Measurements from ENCODE around the gene ATP6AP2.
"Not testable (repeated sequence)": the region's sequence is repeated elsewhere in the genome, so short reads cannot be mapped to it uniquely, and the experiment has no call there.

Gene ATP6AP2

DNA sequence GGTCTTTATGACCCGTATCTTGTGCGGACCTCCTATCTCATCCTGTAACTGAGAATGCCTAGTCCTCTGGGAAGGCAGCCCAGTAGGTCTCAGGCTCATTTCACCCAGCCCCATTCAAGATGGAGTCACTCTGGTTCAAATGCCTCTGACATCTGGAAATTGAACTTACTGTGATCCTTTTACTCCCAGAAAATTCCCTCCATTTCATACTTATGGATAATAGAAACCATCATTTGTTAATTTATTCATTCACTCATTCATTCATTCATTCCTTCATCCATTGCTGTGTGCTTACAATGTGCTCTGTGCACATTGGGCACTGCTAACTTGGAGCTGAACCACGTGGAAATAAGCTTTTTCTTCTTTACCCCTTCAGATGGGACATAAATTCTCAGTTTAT is 9.2 kb upstream of the ATP6AP2 start:
- H3K4me3 ChIP-seq (ENCODE audit: low read depth, low read length): no peak overlapping the region
- no peak for DNase-seq (ENCODE audit: low read depth)

DNA sequence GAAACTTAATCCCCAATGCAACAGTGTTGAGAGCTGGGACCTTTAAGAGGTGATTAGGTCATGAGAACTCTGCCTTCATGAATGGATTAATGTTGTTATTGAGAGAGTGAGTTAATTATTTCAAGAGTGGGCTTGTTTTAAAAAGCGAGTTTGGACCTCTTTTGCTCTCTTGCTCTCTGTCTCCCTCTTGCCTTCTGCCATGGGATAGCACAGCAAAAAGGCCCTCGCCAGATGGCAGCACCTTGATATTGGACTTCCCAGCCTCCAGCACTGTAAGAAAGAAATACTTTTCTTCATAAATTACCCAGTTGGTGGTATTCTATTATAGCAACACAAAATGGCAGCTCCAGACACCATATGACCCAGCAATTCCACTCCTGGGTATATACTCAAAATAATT is 7.0 kb upstream of the ATP6AP2 start:
- no peak overlapping the region for H3K4me3 ChIP-seq (ENCODE audit: low read depth, low read length)
- no peak for DNase-seq (ENCODE audit: low read depth)

DNA sequence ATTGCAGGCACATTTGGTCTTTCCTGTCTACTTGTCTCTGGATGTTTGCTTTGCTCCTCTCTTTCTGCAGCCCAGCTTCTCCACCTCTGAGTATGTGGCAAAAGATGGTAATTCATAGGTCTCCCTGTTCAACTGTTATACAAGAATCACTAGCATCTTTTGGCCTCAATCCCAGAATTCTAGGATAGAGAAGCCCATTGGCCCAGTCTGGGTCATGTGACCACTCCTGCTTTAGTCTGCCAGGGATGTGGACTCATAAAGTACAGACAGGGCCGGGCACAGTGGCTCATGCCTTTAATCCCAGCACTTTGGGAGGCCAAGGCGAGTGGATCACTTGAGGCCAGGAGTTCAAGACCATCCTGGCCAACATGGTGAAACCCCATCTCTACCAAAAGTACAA is 5.4 kb upstream of the ATP6AP2 start:
- H3K4me3 ChIP-seq (ENCODE audit: low read depth, low read length): not testable (repeated sequence)
- DNase-seq (ENCODE audit: low read depth): peak; percentile 8

DNA sequence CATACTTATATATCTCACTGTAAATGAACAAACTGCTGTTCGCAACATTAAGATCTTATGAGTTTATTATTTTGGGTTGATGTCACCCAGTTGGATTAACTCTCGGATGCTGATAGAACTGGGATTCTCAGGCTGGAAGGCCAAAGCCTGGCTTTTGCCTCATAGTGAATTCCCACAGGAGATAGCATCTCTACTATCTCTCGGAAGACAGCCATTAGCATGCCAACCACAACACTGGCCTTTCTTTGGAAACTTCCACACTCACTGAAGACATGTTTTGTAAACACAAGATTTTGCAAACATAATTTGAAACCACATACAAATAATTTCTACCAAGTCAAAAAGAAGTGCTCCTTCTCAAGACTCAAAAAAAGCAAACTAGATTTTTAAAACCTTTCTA is 4.5 kb upstream of the ATP6AP2 start:
- no peak for DNase-seq (ENCODE audit: low read depth)
- no peak overlapping the region for H3K4me3 ChIP-seq (ENCODE audit: low read depth, low read length)

DNA sequence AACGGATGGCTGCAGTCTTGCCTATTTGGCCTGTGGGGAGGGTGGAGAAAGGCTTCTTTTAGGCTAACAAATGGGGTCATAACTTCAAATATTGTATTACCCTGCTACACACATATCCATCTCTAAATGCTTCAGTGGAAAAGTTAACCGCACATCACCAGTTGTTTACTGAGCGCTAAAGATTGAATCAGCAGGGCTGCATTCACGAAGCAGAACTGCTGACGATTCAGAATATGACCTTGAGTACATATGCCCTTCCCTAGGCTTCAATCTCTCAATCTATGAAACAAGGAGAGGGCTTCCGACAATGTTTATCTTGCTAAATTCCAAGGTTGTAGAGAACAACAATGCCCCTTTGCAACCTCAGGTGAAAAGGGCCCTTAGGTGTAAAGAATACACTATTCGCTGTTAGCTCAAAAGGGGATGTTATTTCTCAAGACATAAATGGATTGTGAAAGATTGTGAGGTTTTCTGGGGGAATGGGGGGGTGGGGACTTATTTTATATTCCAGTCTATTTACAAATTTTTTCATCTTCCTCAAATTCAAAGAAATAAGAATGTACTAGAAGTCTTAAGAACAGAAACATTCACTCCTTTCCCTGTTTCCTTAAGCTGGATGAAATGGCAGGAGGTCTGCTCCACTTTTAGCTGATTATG is 2.6 kb upstream of the ATP6AP2 start:
- H3K4me3 ChIP-seq (ENCODE audit: low read depth, low read length): no peak overlapping the region
- no peak for DNase-seq (ENCODE audit: low read depth)

DNA sequence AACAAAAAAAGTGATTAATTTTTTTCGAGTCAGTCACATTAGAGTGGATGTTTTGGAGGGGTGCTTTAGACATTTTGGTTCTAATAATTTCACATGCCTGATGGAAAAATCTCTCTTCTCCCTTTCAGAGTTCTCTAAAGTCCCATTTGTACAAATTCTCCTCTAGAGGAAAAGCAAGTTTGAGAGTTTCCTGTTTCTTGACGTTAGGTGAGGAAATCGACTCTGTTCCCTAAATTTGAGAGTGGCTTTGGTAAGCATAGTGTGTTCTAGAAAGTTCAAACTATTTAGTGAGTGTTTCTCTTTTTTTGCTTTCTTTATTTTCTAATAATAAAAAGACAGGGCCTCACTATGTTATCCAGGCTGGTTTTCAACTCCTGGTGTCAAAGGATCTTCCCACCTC is 1.6 kb upstream of the ATP6AP2 start:
- no peak overlapping the region for H3K4me3 ChIP-seq (ENCODE audit: low read depth, low read length)
- no peak for DNase-seq (ENCODE audit: low read depth)

DNA sequence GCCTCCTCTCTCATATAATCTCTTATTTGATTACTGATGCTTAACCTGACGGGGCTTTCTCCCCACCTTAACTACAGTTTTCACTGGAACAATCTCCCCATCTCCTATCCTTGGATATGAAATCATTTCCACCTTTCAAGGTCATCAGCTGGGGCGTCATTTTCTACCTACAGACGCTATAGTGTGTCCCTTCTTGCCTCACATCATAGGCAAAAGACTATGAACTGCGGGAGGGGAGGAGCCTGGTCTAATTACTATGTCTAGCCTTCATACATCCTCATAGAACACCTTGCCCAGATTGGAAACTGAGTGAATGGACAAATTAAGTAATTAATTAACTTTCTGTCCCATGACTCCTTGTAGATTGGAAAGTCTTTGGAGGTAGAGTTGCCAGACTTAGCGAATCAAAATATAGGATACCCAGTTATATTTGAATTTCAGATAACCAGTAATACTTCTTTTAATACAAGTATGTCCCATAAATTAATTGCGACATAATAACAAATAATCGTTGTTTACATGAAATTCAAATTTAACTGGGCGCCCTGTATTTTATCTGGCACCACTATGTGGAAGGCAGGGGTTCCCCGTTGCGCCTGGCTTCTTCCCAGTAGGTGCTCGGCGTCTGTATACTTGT is 752 bp upstream of the ATP6AP2 start:
- peak overlapping the region; percentile 66 for H3K4me3 ChIP-seq (ENCODE audit: low read depth, low read length)
- DNase-seq (ENCODE audit: low read depth): no peak

DNA sequence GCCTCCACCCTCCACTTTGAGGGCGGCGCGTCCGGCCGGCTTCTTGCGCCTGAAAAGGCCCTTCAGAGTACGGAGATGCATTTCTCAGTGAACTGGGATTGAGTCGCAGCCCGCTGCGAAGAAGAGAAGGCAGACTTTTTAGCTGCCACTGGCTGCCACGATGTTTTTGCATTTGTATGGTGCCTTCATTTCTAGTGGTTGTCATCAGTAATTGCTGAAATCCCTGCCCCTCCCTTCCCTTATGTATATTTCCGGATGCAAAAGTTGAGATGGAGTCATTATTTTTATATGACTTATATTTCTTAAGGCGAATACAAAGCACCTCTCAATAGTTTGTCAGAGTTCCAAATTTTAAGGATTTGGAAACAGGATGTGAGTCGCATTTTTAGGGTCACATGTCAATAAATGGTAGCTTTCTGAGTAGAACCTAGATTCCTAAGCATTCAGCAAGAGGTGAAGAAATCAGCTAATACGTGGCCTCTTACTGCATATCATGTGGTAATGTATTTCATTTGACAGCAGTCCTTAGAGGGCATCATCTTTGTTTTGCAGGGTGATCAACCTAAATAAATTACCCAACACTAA is 658 bp downstream of the ATP6AP2 start:
- peak; percentile 9 for DNase-seq (ENCODE audit: low read depth)
- peak overlapping the region; percentile 66 for H3K4me3 ChIP-seq (ENCODE audit: low read depth, low read length)

DNA sequence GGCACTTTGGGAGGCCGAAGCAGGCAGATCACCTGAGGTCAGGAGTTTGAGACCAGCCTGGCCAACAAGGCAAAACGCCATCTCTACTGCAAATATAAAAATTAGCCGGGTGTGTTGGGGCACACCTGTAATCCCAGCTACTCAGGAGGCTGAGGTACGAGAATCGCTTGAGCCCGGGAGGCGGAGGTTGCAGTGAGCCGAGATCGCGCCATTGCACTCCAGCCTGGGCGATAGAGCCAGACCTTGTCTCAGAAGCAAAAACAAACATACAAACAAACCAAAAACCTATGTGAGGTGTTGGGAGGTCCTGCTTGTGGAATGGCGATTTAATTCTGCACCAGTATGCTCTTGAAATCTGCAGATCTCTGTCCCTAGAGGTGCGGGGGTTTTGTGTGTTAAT is 1.4 kb downstream of the ATP6AP2 start:
- not testable (repeated sequence) for DNase-seq (ENCODE audit: low read depth); H3K4me3 ChIP-seq (ENCODE audit: low read depth, low read length)

DNA sequence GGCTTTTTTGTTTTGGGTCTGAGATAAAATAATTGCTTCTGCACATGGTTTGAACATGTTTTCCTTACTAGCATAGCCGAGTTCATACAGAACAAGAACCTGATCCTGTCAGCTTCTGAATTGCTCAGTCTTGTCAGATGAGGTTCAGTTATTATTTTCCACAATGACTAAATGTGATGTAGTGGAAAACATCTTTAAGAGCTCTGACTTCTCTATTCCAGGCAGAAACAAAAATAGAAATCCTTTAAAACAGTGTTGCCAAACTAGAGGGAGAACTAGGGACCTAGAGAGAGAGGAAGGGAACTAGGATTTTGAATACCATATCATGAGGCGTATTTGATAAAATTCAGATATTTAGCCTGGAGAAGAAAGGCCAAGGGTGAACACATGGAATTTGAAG is 2.0 kb downstream of the ATP6AP2 start:
- H3K4me3 ChIP-seq (ENCODE audit: low read depth, low read length): no peak overlapping the region
- no peak for DNase-seq (ENCODE audit: low read depth)

DNA sequence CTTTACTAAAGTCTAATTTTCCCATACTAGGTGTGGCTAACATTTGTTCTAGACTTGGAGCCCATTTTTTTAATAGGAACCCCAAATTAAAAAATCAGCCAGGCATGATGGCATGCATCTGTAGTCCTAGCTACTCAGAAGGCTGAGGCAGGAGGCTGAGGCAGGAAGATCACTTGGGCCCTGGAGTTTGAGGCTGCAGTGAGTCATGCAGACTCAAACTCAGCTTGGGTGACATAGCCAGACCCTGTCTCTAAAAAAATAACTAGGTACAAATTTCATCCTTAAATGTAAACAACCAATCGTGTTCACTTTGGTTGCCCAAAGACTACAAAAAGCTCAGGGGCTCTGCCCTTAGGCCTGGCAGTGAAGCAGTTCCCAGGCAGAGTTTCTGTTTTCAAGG is 6.9 kb downstream of the ATP6AP2 start:
- not testable (repeated sequence) for H3K4me3 ChIP-seq (ENCODE audit: low read depth, low read length); DNase-seq (ENCODE audit: low read depth)

DNA sequence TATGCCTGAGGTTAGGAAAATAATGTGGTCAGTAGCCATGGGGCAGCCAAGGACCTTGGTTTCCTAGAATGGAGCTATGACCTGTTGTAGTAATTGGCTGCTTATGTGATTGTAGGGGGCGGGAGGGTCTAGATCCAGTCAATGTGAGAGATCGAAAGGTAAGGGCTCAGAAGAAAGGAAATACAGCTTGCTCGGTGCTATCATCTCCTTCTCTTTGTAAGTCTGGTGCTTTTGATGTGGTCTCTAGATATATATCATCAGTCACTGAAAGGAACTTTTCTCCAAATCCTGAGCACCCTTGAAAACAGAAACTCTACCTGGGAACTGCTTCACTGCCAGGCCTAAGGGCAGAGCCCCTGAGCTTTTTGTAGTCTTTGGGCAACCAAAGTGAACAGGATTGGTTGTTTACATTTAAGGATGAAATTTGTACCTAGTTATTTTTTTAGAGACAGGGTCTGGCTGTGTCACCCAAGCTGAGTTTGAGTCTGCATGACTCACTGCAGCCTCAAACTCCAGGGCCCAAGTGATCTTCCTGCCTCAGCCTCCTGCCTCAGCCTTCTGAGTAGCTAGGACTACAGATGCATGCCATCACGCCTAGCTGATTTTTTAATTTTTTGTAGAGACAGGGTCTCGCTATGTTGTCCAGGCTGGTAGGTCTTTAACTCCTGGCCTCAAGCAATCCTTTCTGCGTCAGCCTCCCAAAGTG is 9.0 kb downstream of the ATP6AP2 start:
- not testable (repeated sequence) for DNase-seq (ENCODE audit: low read depth); H3K4me3 ChIP-seq (ENCODE audit: low read depth, low read length)

DNA sequence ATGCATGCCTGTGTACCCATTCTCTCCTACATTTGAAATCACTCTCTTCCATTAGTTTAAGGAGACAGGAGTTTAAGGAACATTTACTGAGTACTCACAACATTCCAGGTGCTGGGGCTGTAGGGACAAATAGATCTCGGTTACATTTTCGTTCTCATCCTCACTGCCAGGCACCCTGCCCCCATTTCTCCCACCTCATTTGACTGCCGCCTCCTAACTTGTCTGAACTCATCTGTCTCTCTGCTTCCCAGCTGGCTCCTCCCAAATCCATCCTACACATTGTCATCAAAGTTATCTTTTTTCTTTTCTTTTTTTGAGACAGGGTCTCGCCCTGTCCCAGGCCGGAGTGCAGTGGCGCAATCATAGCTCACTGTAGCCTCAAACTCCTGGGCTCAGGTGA is 22.7 kb downstream of the ATP6AP2 start:
- no peak for DNase-seq (ENCODE audit: low read depth)
- no peak overlapping the region for H3K4me3 ChIP-seq (ENCODE audit: low read depth, low read length)

DNA sequence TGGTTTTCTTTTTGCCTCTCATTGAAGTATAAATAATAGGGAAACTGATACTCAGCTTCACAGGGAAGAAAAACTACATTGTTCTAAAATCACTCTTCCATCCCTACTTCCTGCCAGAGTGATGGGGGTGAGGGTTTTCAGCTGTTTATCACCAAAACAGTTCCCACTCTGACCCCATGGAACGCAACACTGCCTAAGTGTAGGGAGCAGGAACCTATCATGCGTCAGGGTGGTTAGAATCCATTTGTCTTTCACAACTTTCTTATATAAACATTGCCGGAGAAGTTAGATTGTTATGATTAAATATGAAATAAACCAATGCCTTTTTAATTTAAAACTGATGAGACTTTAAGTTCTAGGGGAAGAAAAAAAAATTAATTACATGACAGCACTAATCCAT is 26.6 kb downstream of the ATP6AP2 start:
- H3K4me3 ChIP-seq (ENCODE audit: low read depth, low read length): no peak overlapping the region
- DNase-seq (ENCODE audit: low read depth): no peak

DNA sequence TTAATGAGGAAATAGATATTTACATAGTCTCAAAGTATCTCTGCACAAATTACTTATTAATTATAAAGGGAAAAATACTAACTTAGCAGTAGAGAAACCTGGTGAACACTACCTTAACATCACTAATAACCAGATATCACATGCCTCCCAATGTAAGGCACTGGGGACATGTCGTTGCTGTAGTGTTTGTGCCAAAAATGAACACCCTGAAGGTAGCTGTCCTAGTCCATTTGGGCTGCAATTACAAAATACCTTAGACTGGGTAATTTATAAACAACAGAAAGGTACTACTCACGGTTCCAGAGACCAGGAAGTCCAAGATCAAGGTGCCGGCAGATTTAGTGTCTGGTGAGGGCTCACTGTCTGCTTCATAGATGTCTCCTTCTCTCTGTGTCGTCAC is 31.7 kb downstream of the ATP6AP2 start:
- no peak for DNase-seq (ENCODE audit: low read depth)
- H3K4me3 ChIP-seq (ENCODE audit: low read depth, low read length): no peak overlapping the region

DNA sequence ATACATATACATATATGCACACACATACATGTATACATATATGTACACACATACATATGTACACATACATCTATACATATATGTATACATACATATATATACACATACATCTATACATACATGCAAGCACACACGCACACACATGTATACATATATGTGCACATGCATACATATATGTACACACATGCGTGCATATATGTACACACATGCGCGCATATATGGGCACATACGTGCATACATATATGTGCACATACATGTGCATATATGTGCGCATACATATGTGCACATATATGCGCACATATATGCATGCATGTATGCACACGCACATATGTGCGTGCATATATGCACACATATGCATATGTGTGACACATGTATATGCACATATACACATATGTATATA is 35.2 kb downstream of the ATP6AP2 start:
- H3K4me3 ChIP-seq (ENCODE audit: low read depth, low read length): no peak overlapping the region
- no peak for DNase-seq (ENCODE audit: low read depth)

DNA sequence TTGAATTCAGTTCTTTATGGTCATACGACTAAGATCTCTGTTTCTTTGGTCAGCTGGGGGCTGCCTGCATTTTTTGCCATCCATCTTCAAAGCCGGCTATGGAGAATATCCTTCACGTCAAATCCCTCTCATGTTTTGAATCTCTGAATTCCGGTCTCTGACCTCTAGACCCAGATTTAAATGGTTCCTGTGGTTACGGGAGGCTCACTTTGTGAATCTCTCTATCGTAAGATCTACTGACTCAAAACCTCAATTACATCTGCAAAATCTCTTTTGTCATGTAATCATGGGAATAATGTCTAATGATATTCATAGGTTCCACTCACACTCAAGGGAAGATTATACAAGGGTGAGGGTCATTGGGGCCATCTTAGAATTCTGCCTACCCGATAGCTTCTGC is 36.8 kb downstream of the ATP6AP2 start:
- DNase-seq (ENCODE audit: low read depth): no peak
- H3K4me3 ChIP-seq (ENCODE audit: low read depth, low read length): no peak overlapping the region

DNA sequence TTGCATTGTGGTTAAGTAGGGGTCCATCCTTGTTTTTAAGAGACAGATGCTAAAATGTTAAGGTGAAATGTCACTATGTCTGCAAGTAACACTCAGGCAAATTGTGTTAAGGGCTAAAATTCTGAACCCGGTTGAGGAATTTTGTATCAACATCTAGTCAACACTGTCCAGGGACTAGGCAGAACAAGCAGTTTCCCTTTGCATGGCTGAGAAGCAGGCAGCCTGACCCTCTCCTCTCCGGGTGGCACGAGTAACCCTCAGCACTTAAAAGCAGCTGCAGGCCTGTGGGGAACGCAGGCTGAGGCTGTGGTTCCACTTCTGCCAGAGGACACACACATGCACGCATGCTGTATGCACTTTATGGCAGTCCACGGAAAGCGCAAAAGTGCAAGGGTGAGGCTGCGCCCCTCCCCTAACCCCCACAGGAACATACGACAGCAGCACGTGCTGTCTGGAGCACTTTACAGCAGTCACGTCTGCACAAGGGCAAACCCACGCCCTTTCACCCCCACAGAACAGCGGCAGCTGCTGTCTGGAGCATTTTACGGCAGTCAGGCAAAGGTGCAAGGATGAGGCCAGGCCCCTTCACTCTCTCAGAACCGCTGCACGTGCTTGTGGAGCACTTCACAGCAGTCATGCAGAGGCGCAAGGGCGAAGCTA is 41.8 kb downstream of the ATP6AP2 start:
- no peak overlapping the region for H3K4me3 ChIP-seq (ENCODE audit: low read depth, low read length)
- DNase-seq (ENCODE audit: low read depth): no peak

DNA sequence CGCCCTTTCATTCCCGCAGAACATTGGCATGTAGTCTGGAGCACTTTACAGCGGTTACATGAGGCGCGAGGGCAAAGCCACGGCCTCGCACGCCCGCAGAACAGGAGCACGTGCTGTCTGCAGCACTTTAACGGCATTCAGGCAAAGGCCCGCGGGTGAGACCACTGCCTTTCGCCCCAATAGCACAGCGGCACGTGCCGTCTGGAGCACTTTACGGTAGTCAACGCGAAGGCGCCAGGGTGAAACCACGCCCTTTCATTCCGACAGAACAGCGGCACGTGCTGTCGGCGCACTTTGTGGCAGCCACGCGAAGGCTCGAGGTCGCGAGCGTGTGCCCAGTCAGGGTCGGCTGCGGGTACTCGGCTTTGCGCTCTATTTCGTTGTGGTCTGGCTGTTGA is 42.4 kb downstream of the ATP6AP2 start, which contains the start of gene MPC1L:
TSS of gene MPC1L (plus strand) at position 290 of the 398 bp plus-strand sequence. CDS start 138 bp downstream, outside the sequence.
- no peak within 1 kb of the TSS for H3K4me3 ChIP-seq (ENCODE audit: low read depth, low read length)
- DNase-seq (ENCODE audit: low read depth): no peak

DNA sequence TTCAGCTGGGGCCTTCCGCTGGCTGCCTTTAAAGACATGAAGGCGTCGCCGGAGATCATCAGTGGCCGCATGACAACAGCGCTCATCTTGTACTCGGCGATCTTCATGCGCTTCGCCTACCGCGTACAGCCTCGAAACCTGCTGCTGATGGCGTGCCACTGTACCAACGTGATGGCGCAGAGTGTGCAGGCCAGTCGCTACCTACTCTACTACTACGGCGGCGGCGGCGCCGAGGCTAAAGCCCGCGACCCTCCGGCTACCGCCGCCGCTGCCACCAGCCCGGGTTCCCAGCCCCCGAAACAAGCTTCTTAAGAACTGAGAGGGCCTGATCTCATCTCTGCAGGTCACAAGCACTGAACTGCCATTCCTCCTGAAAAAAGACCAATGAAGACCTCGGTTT is 42.9 kb downstream of the ATP6AP2 start:
- DNase-seq (ENCODE audit: low read depth): no peak

More for the DNA sequence above, 42.9 kb downstream of the ATP6AP2 start:
- H3K4me3 ChIP-seq (ENCODE audit: low read depth, low read length): no peak overlapping the region

Measured in skeletal muscle cell (primary cell).